Hepatocyte (in vitro differentiated cells): ENCODE measurements around the gene UQCC3.

Source experiments
- CTCF ChIP-seq: fragments of 200-600 bp; sonication (generic); IDR thresholded peaks from 2 replicates; pipeline ENCODE4 v1.5.1; 2016; ENCODE audit warnings: antibody characterized with exemption, mild to moderate bottlenecking; ENCODE audit not compliant: poor library complexity
- EZH2 ChIP-seq: fragments of 200-600 bp; sonication (generic); IDR thresholded peaks from 2 replicates; pipeline ENCODE4 v1.6.1; 2016; ENCODE audit warnings: antibody characterized with exemption, mild to moderate bottlenecking, borderline replicate concordance
- EZH2phosphoT487 ChIP-seq: fragments of 200-600 bp; sonication (generic); IDR thresholded peaks from one replicate; pipeline ENCODE4 v1.6.1; 2018; ENCODE audit warnings: antibody characterized with exemption, mild to moderate bottlenecking, low read depth, moderate library complexity; ENCODE audit not compliant: unreplicated experiment, severe bottlenecking

DNA sequence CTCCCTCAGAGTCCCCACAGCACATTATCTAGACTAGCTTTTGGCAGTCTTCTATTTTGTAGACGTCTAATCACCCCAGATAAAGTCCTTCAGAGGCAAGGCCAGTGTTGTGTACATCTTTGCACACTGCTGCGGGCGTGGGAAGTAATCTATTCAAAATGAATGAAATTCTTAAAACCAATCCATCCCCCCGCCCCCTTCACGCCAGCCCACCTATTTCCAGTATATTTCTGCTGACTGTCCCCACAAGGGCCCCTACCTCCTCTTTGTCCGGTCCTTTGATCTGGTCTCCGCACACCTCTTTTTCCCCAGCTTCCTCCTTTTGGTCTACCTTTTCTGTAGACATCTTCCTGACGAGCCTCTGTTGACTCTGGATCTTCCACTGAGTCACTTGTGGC lies 35.4 kb downstream of the UQCC3 start:
- TF ChIP-seq CTCF (no peak), EZH2phosphoT487 (no peak), EZH2 (no peak)
